GM19463 (cell line): ENCODE measurements around the gene ZNF837.
"Not testable (repeated sequence)": the region's sequence is repeated elsewhere in the genome, so short reads cannot be mapped to it uniquely, and the experiment has no call there.

Experiments used
- ATAC-seq: cut with Tn5 transposase; IDR thresholded peaks from one replicate; pipeline ENCODE4 v1.9.1; 2021; ENCODE audit warnings: mild to moderate bottlenecking, moderate library complexity; ENCODE audit not compliant: unreplicated experiment

Gene ZNF837

DNA sequence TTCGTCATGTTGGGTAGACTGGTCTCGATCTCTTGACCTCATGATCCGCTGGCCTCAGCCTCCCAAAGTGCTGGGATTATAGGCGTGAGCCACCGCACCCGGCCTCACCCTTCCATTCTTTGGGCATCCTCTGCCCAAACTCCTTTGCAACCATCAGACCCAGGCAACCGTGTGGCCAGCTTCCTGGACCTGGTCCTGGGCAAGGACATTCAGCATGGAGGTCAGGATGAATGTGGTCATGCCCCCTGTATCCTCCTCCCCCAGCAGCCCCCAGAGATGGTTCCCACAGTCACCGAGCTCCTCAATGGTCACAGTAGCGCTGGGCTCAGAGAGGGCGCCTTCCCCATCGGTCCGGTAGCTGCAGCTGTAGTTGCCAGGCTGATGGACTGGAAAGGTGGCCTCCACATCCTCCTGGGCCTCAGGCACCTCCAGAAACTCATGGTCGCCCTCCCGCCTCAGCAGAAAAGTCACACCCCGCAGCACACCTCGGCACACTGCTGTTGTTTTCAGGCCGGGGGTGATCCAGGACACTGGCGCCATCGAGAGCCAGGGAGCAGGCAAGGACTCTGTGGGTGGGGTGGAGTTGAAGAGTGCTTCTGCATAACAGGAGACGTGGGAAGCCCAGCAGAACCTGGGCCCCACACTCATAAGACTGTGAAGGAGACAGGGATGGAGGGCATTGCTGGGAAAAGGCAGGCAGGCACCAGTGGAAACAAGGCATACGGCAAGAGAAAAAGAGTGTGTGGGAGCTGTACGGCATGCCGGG is 28.7 kb downstream of the ZNF837 start:
- no peak for ATAC-seq

DNA sequence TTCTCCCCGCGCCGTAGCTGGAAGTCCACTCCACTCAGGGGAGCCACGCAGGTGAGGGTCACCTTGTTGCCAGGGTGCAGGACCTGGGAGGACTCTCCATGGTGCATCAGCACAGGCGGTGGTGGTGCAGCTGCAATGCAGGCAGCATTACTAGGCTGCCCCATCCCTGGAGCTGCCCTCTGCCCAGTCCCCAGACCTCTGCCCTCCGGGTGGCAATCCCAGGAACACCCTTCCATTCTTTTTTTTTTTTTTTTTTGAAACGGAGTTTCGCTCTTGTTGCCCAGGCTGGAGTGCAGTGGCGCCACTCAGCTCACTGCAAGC is 29.3 kb downstream of the ZNF837 start:
- ATAC-seq: no peak

DNA sequence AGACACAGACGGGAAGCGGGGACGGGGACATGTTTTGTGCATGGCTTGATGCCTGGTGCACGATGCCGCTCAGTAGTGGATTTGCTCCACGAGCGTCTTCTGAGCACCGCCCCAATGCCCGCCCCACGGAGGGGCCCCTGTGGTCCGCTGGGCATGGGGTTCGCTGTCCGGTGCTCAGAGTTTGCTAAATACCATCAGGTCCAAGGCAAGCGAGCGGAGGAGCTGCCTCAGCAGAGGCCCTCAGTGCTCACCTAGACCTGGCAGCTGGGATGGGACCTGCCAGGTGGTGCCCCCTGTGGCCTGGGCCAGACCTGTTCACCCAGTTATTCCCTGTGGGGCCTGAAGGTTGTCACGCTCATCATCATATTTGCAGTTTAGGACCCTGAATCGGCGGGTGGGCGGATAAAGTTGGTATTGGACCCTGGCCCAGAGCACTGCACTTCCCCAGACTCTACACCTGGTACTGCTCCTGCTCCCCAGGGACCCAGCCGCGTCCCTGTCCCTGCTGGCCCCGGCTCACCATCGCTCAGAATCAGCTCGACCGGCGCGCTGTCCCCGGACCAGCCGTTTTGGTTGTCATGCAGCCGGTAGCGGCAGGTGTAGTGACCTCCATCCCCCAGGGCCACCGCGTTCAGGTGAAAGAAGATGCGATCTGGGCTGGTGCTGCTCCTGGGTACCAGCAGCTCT is 29.8 kb downstream of the ZNF837 start:
- ATAC-seq: no peak

DNA sequence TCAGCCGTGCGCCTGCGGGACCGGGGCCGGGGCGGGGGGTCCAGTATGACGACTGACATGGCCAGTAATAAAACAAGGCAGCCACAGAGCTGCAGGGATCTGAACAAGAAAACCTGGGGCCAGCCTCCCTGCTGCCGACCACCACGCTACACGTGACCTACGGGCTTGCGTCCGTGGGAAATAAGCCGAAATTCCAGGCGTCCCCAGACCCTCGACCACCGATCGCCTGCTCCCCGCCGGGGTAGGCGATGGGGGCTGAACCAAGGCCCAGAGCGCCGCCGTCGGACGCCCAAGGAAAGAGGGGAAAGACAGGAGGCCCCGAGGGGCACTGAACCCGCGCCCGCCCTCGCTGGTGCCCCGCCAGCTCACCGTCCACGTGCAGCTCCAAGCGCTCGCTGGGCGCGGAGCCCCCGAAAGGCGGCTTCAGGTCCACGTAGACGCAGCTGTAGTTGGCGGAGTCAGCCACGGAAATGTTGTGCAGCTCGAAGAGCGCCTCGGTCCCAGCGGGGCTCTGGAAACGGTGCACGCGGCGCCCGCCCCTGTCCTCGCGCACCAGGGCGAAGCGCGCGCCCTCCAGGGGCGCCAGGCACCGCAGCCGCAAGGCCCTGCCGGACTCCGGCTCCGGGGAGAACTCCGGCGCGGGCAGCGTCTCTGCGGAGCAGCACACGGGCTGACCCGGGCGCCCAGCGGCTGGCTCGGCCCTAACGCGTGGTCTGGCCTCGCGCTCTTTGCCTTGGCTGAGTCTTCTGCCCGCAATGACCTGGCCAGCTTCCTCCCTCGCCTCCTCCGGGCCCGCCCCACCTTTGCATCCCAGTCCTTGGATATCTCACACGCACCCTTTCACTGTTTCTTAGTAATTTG is 30.6 kb downstream of the ZNF837 start:
- no peak for ATAC-seq

DNA sequence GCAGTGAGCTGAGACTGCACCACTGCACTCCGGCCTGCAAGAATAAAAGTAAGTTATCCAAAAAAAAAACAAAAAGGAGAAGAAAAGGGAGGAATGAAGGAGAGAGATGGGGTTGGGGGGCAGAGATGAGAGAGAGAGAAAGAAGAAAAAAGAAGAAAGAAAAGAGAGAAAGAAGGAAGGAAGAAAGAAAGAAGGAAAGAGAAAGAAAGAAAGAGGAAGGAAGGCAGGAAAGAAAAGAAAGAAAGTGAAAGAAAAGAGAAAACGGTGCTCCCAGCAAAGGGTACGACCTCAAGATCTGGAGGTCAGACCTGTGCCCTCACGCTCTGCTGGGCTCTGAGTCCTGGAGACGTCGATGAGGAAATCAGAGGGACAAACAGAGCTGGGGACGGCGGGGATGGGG is 31.2 kb downstream of the ZNF837 start:
- ATAC-seq: no peak

DNA sequence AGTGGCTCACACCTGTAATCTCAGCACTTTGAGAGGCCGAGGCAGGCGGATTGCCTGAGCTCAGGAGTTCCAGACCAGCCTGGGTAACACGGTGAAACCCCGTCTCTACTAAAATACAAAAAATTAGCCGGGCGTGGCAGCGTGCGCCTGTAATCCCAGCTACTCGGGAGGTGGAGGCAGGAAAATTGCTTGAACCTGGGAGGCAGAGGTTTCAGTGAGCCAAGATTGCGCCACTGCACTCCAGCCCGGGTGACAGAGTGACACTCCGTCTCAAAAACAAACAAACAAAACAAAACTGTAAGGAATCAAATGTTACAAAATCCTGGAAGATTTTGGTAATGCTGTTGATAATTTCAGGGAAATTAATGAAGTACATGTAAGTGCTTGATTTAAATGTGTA is 32.8 kb downstream of the ZNF837 start:
- ATAC-seq: not testable (repeated sequence)

DNA sequence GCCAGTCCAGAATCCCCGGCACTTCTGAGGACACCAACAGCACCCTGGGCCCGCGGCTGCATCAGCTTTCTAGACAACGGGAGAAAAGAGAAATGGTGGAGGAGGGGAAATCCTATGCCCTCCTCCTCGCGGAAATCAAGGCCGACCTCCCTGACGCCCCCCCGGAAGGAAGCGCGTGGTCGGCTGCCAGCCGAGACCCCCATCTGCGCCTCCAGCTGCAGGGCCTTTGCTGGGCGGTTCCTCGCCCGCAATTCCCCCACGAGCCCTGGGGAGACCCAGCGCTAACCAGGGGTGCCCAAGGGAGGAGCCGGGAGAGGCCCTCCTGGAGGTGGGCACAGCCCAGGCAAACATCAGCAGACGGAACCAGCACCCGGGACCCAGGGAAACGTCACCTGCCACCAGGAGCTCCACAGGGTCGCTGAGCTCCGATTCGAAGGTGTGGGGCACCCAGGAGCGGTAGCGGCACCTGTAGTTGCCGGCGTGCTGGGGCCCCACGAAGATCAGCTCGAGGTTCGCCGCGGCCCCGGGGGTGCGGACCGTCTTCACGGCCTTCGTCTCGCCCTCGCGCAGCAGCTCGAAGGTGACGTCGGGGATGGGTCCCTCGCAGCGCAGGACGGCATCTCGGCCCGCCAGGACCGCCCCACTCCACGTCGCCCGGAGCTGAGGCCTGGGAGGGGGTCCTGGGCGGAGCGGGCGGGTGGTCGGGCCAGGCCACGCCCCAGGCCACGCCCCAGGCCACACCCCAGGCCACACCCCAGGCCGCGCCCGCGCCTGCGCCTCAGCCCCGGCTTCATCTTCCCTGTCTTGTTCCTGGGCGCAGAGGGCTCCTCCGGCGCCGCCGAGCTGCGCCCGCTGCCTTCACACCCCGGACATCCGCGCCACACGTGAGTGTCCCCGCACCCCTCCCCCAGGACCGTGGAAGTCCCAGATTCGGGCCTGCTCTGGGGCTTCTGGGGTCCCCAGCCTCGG is 33.6 kb downstream of the ZNF837 start:
- peak; percentile 95 for ATAC-seq

DNA sequence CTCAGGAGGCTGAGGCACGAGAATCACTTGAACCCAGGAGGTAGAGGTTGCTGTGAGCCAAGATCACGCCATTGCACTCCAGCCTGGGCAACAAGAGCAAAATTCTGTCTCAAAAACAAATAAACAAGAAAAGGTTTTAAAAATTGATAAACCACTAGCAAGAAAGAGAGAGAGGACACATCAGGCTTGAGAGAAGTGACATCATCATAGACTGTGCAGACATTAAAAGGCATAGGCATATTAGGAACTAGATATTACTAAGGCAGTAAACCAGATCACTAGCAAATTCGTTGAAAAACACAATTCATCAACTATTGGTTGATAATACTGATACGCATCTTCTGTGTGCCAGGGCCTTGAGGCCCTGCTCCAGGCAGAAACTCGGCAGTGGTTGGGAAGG is 35.3 kb downstream of the ZNF837 start:
- ATAC-seq: no peak

DNA sequence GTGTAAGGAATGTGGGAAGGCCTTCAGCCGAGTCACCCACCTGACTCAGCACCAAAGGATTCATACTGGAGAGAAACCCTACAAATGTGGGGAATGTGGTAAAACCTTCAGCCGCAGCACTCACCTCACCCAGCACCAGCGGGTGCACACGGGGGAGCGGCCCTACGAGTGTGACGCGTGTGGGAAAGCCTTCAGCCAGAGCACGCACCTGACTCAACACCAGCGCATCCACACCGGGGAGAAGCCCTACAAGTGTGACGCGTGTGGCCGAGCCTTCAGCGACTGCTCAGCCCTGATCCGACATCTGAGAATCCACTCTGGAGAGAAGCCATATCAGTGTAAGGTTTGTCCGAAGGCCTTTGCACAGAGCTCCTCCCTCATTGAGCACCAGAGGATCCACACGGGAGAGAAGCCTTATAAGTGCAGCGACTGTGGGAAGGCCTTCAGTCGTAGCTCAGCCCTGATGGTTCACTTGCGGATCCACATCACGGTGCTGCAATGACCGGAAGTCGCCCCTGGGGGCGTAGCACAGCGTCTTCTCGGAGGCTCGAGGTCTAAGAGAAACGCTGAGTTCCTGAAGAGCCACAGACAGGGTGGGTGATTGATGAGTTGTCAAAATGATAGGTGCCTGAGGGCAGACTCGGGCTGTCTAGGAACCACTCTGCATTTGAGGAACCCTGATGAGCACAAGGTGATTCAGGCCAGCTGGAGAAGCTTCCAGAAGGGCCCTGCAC is 41.8 kb downstream of the ZNF837 start:
- ATAC-seq: no peak

DNA sequence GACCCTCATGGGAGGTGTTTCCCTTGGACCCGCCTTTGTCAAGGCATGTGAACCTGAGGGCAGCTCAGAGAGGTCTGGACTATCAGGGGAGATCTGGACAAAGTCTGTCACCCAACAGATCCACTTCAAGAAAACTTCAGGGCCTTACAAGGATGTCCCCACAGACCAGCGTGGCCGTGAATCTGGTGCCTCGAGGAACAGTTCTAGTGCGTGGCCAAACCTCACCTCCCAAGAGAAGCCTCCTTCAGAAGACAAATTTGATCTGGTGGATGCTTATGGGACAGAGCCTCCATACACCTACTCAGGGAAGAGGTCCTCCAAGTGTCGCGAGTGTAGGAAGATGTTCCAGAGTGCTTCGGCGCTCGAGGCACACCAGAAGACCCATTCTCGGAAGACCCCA is 42.5 kb downstream of the ZNF837 start:
- no peak for ATAC-seq

DNA sequence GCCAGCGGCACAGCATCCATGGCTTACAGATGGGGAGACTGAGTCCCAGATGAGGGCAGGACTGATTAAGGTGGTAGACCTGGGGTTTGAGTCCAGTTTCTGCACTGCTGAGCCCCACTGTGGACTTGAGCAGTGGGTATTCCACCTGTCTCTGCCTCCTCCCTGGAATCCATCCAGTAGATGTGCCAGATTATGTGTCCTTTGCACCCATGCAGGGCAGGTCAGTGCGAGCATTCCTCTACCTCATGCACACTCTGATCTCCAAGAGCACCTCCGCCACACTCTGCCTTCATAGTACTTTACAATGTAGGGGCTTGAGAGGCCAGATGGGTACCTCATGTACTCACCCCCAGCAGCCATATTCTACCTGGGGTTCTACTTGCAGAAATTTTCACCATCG is 44.0 kb downstream of the ZNF837 start:
- no peak for ATAC-seq

DNA sequence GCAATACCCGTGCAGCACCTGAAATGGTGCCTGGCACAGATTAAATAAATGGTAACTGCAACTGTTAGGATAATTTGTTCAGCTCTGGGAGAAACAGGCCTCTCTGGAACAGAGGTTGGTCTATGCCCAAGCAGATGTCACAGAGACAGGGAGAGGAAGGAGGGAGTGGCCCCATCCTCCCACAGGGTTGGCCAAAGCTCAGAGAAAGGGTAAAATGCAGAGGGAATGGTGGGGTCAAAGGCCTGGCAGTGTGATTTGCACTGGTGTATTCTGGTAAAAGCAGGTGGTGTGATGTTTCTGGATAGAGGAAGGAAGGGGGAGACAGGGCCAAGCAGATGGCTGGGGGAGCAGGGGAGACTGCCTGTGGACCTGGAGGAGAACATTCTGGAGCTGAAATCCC is 44.6 kb downstream of the ZNF837 start:
- no peak for ATAC-seq

DNA sequence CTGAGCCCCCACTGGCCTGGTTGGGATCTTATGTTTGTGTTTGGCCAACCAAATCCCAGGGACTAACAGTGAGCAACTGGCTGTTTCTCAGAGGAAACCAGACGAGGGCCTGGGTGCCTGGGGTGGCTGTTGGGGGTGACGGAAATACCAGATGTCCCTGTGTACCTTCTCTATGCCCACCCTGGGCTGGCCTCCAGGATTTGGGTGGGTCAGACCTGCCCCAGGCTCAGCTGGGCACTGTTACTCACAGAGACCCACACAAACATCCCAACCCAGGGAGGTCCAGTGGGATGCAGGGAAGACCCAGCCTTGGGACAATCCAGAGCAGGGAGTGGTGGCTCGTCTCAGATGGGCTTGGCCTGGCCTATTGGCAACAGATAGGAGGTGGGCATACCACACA is 45.2 kb downstream of the ZNF837 start:
- ATAC-seq: no peak

DNA sequence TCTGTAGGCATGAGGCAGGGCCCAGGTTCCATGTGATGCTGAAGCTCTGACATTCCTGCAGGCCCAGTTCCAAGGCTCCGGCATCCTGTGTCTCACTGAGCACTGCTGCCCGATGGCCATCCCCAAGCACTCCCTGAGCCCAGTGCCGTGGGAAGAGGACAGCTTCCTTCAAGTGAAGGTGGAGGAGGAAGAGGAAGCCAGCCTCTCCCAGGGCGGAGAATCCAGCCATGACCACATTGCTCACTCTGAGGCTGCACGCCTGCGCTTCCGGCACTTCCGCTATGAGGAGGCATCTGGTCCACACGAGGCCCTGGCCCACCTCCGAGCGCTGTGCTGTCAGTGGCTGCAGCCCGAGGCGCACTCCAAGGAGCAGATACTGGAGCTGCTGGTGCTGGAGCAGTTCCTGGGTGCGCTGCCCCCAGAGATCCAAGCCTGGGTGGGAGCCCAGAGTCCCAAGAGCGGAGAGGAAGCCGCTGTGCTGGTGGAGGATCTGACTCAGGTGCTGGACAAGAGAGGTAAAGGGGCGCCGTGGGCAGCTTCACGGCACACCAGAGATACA is 46.1 kb downstream of the ZNF837 start:
- no peak for ATAC-seq

DNA sequence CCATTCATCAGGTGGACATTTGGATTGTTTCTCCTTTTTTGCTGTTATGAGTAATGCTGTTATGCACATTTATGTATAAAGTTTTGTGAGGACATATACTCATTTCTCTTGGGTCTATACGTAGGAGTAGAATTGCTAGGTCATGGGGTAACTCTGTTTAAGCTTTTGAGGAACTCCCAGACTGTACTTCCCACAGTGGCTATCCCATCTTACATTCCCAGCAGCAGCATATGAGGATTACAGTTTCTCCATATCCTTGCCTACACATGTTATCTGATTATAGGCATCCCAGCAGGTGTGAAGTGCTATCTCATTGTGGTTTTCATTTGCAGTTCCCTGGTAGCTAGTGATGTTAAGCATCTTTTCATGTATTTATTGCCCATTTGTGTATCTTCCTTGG is 48.1 kb downstream of the ZNF837 start:
- ATAC-seq: no peak

DNA sequence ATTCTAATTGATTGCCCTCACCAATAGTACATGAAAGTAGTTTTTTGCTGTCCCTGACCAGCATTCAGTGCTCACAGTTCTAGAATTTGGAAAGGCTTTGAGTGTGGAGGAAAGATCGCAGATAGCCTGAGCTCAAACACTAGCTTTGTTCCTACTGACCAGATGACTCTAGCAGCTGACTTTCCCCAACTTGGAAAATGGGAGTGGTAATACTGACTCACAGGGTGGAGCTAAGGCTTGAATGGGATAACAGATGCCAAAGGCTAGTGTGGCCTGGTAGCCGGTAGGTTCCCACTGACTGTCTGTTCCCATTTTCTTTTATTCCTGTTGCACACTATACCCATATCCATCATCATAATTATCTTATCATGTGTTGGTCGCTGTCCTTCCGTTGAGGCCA is 50.4 kb downstream of the ZNF837 start:
- no peak for ATAC-seq

DNA sequence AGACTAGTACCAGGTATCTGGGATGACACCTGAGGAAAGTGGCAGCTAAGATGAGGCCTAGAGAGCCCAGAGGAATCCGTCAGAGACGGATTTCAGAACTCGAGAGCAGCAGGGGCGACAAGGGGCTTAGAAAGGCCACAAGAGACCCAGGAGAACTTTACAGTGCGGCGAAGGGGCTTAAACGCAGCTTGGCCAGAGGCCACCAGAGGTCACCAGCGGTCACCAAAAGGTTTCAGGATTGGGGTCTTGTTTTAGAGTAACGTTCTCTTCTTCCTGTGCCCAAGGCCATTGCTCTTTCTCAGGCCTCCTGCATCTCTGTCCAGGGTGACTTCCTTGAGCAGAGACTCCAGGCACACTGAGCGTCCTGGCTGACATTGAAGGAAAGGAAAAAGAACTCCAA is 51.8 kb downstream of the ZNF837 start:
- no peak for ATAC-seq

DNA sequence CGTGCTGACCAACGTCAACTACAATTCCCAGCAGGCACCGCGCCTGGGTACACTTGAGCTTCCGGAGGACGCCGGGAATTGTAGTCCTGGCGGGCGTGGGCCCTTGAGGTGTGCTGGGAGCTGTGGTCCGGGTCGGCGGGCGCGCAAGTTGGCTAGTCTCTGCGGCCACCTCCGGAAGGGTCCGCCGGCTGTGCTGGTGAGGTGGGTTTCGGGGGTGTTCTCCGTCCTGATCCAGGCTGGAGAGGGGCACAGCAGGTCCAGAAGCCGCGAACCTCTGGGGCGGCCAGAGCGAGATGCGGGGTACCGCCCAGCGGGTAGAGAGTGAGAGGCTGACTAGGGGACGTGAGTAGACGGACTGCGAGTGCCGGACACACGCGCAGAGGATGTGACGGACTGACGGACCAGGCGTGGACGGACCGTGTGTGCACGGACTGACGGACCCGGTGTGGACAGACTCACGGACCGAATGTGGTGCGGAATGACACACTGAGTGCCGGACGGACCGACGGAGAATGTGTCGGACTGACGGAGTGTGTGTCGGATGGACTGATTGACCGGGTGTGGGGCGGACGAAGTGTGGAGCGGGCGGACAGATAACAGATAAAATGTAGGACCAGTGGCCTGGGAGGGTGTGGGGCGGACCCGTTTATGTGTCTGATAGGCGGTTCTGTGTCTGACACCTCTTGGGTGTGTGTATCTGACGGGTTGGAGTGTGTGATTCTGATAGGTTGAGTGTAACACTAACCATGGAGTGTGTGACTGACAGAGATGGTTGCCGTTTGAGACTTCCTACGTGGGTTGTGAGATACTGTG is 53.7 kb downstream of the ZNF837 start, which contains the start of gene ZSCAN22:
TSS of gene ZSCAN22 (plus strand) at position 81 of the 813 bp plus-strand sequence. CDS start 7,809 bp downstream, outside the sequence.
- ATAC-seq: peak; percentile 91

DNA sequence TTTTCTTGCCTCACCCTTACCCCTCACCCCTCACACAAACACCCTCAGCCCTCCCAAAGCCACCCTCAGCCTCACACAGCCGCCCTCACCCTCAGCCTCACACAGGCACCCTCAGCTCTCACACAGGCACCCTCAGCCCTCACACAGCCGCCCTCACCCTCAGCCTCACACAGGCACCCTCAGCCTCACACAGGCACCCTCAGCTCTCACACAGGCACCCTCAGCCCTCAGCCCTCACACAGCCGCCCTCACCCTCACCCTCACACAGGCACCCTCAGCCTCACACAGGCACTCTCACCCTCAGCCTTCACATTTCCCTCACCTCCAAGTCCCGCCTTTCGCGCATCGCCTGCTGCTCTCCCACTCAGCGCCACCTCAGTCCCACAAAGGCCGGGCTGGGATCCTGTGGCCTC is 54.3 kb downstream of the ZNF837 start:
- ATAC-seq: no peak
